ENCODE results near the gene AP2B1. TPM values are rescaled to one million over a fixed set of nuclear protein-coding genes. Genes with fewer than 3 reads are reported as not detected.

The AP2B1 gene
- total and polyA plus RNA-seq, 9 of the 15 experiments (the other 6 are each of a cell fraction or from before 2014, with no cell fraction given), result 60.1 to 287 (median 105) TPM

DNA sequence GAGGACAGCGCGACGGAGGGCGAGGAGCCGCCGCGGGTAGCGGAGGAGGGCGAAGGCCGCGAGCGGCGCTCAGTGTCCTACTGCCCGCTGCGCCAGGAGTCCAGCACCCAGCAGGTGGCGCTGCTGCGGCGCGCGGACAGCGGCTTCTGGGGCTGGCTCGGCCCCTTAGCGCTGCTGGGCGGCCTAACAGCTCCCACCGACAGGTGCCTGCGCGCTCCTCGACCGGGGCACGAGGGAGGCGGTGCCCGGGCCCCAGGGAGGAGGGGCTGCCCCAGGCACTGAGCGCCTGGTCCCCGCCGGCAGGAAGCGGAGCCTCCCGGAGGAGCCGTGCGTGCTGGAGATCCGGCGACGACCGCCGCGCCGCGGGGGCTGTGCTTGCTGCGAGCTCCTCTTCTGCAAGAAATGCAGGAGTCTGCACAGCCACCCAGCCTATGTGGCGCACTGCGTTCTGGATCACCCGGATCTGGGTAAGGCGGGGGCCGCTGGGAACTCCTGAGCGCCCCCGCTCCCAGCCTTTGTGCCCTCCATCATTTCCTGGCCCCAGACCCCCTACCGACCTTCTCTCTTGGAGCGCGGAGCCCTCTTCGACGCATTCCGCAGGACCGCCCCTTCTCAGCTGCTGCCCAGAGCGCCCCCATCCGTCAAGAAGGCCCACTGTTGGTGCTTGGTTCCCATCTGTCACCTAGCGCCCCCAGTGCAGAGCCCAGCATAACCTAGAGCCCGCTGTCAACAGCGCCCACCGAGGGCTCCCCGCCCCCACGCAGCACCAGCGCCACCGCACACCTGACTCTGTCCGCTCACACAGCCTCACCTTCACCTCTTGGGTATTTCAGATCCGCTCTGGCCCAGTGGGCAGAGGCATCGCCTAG, 177.2 kb downstream of the AP2B1 start (continued):
- TF ChIP-seq NR0B1 (IDR thresholded peaks at IDR 0.05; ENCODE audit: partially characterized antibody), result no peak
- TF ChIP-seq ZNF778 (CRISPR knock-in tag; IDR thresholded peaks at IDR 0.05), result no peak
- TF ChIP-seq MCM3 (IDR thresholded peaks at IDR 0.05), result no peak
- TF ChIP-seq, protein P1, sequence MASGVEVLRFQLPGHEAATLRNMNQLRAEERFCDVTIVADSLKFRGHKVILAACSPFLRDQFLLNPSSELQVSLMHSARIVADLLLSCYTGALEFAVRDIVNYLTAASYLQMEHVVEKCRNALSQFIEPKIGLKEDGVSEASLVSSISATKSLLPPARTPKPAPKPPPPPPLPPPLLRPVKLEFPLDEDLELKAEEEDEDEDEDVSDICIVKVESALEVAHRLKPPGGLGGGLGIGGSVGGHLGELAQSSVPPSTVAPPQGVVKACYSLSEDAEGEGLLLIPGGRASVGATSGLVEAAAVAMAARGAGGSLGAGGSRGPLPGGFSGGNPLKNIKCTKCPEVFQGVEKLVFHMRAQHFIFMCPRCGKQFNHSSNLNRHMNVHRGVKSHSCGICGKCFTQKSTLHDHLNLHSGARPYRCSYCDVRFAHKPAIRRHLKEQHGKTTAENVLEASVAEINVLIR (CRISPR knock-in tag; IDR thresholded peaks at IDR 0.05), result no peak
- no peak for TF ChIP-seq BCOR (IDR thresholded peaks at IDR 0.05)
- TF ChIP-seq CGGBP1 (CRISPR knock-in tag; IDR thresholded peaks at IDR 0.05), result no peak
- no peak for TF ChIP-seq ELF4 (CRISPR knock-in tag; IDR thresholded peaks at IDR 0.05)
- no peak for TF ChIP-seq ZNF57 (CRISPR knock-in tag; IDR thresholded peaks at IDR 0.05)
- no peak for TF ChIP-seq TCFL5 (CRISPR knock-in tag; conservative IDR thresholded peaks at IDR 0.05)
- no peak for TF ChIP-seq FOXM1 (IDR thresholded peaks at IDR 0.05; ENCODE audit: low read depth)
- TF ChIP-seq FOXM1 (CRISPR knock-in tag; IDR thresholded peaks at IDR 0.05; ENCODE audit: low read depth), result no peak
- TF ChIP-seq, protein P2, sequence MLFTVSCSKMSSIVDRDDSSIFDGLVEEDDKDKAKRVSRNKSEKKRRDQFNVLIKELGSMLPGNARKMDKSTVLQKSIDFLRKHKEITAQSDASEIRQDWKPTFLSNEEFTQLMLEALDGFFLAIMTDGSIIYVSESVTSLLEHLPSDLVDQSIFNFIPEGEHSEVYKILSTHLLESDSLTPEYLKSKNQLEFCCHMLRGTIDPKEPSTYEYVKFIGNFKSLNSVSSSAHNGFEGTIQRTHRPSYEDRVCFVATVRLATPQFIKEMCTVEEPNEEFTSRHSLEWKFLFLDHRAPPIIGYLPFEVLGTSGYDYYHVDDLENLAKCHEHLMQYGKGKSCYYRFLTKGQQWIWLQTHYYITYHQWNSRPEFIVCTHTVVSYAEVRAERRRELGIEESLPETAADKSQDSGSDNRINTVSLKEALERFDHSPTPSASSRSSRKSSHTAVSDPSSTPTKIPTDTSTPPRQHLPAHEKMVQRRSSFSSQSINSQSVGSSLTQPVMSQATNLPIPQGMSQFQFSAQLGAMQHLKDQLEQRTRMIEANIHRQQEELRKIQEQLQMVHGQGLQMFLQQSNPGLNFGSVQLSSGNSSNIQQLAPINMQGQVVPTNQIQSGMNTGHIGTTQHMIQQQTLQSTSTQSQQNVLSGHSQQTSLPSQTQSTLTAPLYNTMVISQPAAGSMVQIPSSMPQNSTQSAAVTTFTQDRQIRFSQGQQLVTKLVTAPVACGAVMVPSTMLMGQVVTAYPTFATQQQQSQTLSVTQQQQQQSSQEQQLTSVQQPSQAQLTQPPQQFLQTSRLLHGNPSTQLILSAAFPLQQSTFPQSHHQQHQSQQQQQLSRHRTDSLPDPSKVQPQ (CRISPR knock-in tag; IDR thresholded peaks at IDR 0.05; ENCODE audit: borderline replicate concordance), result no peak
- TF ChIP-seq, protein P3, sequence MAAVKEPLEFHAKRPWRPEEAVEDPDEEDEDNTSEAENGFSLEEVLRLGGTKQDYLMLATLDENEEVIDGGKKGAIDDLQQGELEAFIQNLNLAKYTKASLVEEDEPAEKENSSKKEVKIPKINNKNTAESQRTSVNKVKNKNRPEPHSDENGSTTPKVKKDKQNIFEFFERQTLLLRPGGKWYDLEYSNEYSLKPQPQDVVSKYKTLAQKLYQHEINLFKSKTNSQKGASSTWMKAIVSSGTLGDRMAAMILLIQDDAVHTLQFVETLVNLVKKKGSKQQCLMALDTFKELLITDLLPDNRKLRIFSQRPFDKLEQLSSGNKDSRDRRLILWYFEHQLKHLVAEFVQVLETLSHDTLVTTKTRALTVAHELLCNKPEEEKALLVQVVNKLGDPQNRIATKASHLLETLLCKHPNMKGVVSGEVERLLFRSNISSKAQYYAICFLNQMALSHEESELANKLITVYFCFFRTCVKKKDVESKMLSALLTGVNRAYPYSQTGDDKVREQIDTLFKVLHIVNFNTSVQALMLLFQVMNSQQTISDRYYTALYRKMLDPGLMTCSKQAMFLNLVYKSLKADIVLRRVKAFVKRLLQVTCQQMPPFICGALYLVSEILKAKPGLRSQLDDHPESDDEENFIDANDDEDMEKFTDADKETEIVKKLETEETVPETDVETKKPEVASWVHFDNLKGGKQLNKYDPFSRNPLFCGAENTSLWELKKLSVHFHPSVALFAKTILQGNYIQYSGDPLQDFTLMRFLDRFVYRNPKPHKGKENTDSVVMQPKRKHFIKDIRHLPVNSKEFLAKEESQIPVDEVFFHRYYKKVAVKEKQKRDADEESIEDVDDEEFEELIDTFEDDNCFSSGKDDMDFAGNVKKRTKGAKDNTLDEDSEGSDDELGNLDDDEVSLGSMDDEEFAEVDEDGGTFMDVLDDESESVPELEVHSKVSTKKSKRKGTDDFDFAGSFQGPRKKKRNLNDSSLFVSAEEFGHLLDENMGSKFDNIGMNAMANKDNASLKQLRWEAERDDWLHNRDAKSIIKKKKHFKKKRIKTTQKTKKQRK (IDR thresholded peaks at IDR 0.05; ENCODE audit: borderline replicate concordance, low read depth, low read length), result no peak
- TF ChIP-seq, protein P4, sequence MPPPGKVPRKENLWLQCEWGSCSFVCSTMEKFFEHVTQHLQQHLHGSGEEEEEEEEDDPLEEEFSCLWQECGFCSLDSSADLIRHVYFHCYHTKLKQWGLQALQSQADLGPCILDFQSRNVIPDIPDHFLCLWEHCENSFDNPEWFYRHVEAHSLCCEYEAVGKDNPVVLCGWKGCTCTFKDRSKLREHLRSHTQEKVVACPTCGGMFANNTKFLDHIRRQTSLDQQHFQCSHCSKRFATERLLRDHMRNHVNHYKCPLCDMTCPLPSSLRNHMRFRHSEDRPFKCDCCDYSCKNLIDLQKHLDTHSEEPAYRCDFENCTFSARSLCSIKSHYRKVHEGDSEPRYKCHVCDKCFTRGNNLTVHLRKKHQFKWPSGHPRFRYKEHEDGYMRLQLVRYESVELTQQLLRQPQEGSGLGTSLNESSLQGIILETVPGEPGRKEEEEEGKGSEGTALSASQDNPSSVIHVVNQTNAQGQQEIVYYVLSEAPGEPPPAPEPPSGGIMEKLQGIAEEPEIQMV (tag; conservative IDR thresholded peaks at IDR 0.05; ENCODE audit: low read depth), result no peak
- TF ChIP-seq NFRKB (IDR thresholded peaks at IDR 0.05; ENCODE audit: low read depth), result no peak
- no peak for TF ChIP-seq KAT7 (CRISPR knock-in tag; IDR thresholded peaks at IDR 0.05; ENCODE audit: borderline replicate concordance)
- no peak for TF ChIP-seq SNRNP70 (optimal IDR thresholded peaks at IDR 0.05; ENCODE audit: low read depth, low read length)

Data from K562 (cell line).